Stomach (tissue), 9 donors: ENCODE data around the gene FAM219A. TPM values are rescaled to one million over a fixed set of nuclear protein-coding genes. Genes with fewer than 3 reads are reported as not detected.
"Not testable (repeated sequence)": the region's sequence is repeated elsewhere in the genome, so short reads cannot be mapped to it uniquely, and the experiment has no call there.

Experiments
- DNase-seq, 2 donors: peaks; one replicate each; pipeline versions ENCODE4 v3.0.0 to v3.0.0-alpha.2; 2013 to 2019
- H3K27ac ChIP-seq, 5 donors: fragments of 200-600 bp in 4 of 5; sonication (generic) in 4 of 5; one replicate each; pipeline ENCODE4 v1.5.1; 2013 to 2019; ENCODE audit warnings: mild to moderate bottlenecking in 1 of 5, moderate library complexity in 1 of 5
- H3K27me3 ChIP-seq, 3 donors: fragments of 200-600 bp; sonication (generic); one replicate each; pipeline ENCODE4 v1.5.1; 2017 to 2019; ENCODE audit warnings: mixed run types in 1 of 3
- H3K36me3 ChIP-seq, 4 donors: fragments of 200-600 bp; sonication (generic); 1 replicate in 3 of 4; 2 replicates in 1 of 4; pipeline ENCODE4 v1.5.1; 2016 to 2019
- H3K4me1 ChIP-seq, 4 donors: fragments of 200-600 bp; sonication (generic); one replicate each; pipeline ENCODE4 v1.5.1; 2016 to 2019
- H3K4me3 ChIP-seq, 4 donors: fragments of 200-600 bp; sonication (generic) in 3 of 4; one replicate each; pipeline ENCODE4 v1.5.1; 2016 to 2019; ENCODE audit warnings: mild to moderate bottlenecking in 1 of 4
- H3K9me3 ChIP-seq, 4 donors: fragments of 200-600 bp; sonication (generic); one replicate each; pipeline ENCODE4 v1.5.1; 2016 to 2019
- CTCF ChIP-seq, 7 experiments: fragments of 450-650 bp in 4 of 7; fragments of 200-600 bp in 3 of 7; sonication (generic) in 3 of 7; IDR thresholded peaks; one replicate each; pipeline ENCODE4 v1.5.1; 2016 to 2019; ENCODE audit warnings: antibody characterized with exemption in 7 of 7, control low read depth in 2 of 7, mild to moderate bottlenecking in 1 of 7
- EP300 ChIP-seq: sonication (generic); formaldehyde crosslinking; IDR thresholded peaks from one replicate; pipeline ENCODE4 v1.6.1; 2017; ENCODE audit warnings: antibody characterized with exemption
- POLR2A ChIP-seq, 4 donors: fragments of 450-650 bp; IDR thresholded peaks; one replicate each; pipeline ENCODE4 v1.6.1; 2016; ENCODE audit warnings: antibody characterized with exemption in 4 of 4, control low read depth in 2 of 4, mild to moderate bottlenecking in 1 of 4, moderate library complexity in 1 of 4
- POLR2AphosphoS5 ChIP-seq, 3 donors: sonication (generic); formaldehyde crosslinking; IDR thresholded peaks; one replicate each; pipeline ENCODE4 v1.6.1; 2016; ENCODE audit warnings: antibody characterized with exemption in 3 of 3
- WGBS, 5 donors: extraction: QIAGEN DNeasy Blood & Tissue Kit in 3 of 5; methylation state at CpG; one replicate each; pipeline versions ENCODE4 v1.1.5 to v1.1.7; 2013 to 2018; 5-methylcytosine and 5-hydroxymethylcytosine counted together
- intact Hi-C: fragments of 100-400 bp; cut with DNase I; formaldehyde crosslinking; loops from one replicate; pipeline ENCODE4 v1.15.1; 2023; ENCODE audit warnings: low total_unique reads
- polyA plus RNA-seq, 3 donors: library from polyadenylated mRNA; stranded (reverse); fragments of 200-250 nt; gene quantifications; one replicate each; pipeline ENCODE4 v1.2.3, GENCODE V29; 2013
- total RNA-seq, 5 donors: library from RNA; depleted of rRNA; stranded (reverse); fragments of >200 nt; gene quantifications; one replicate each; pipeline versions ENCODE4 v1.1.0 to v1.2.3, GENCODE V29; 2014 to 2016
- donor health status: healthy with polysubstance abuse.
- donor health status: Bipolar disorder and iron deficiency.
- donor health status: healthy.

FAM219A gene
- total and polyA plus RNA-seq, 8 donors = 2.3 to 12.1 (median 6.9) TPM

GRCh38 chr9:34369636-34370035 lies 88.7 kb downstream of the FAM219A start:
- intact Hi-C loops = loop anchor here (5.0 to 10.0 kb wide), 2 partner anchors 32 to 185 kb away; no protein-coding TSS in a partner anchor
- H3K9me3 ChIP-seq = no peaks in the 10 kb centered on the region
- H3K4me1 ChIP-seq = peaks cover 0 to 35% (median 23%) of the 10 kb centered on the region in 4 donors
- 88 to 94% (median 91%) methylated on average over 4 of the region's 4 CpGs for WGBS, 5 donors
- H3K27me3 ChIP-seq = peaks cover 0 to 11% (median 0%) of the 10 kb centered on the region in 3 donors
- H3K27ac ChIP-seq = no peak overlapping the region
- TF ChIP-seq POLR2AphosphoS5 (IDR thresholded peaks at IDR 0.05) (no peak), CTCF (IDR thresholded peaks at IDR 0.05) (no peak), EP300 (no peak), POLR2A (IDR thresholded peaks at IDR 0.05) (no peak)
- H3K4me3 ChIP-seq = no peak overlapping the region
- no peak for DNase-seq
- peaks cover 26 to 63% (median 38%) of the 10 kb centered on the region in 4 donors for H3K36me3 ChIP-seq

GRCh38 chr9:34368796-34369195 lies 89.6 kb downstream of the FAM219A start:
- H3K27ac ChIP-seq, H3K4me3 ChIP-seq, intact Hi-C loops, H3K9me3 ChIP-seq, DNase-seq: not testable (repeated sequence)
- peaks cover 0 to 27% (median 17%) of the 10 kb centered on the region in 4 donors for H3K4me1 ChIP-seq
- peaks cover 26 to 63% (median 38%) of the 10 kb centered on the region in 4 donors for H3K36me3 ChIP-seq
- WGBS, 5 donors = 91 to 97% (median 93%) methylated on average over 5 of the region's 5 CpGs
- H3K27me3 ChIP-seq = peaks cover 0 to 11% (median 0%) of the 10 kb centered on the region in 3 donors

GRCh38 chr9:34367751-34368410 lies 90.5 kb downstream of the FAM219A start:
- intact Hi-C loops, H3K9me3 ChIP-seq, DNase-seq, H3K27ac ChIP-seq, H3K4me3 ChIP-seq: not testable (repeated sequence)
- peaks cover 0 to 11% (median 0%) of the 10 kb centered on the region in 3 donors for H3K27me3 ChIP-seq
- 85 to 97% (median 96%) methylated on average over 2 to 3 of the region's 3 CpGs for WGBS, 5 donors
- H3K36me3 ChIP-seq = peaks cover 26 to 60% (median 38%) of the 10 kb centered on the region in 4 donors
- H3K4me1 ChIP-seq = peaks cover 0 to 20% (median 15%) of the 10 kb centered on the region in 4 donors

GRCh38 chr9:34366365-34366764 lies 92.0 kb downstream of the FAM219A start:
- WGBS, 5 donors = 76 to 94% (median 85%) methylated on average over 2 of the region's 2 CpGs
- intact Hi-C loops = no loop called here
- DNase-seq = no peak

GRCh38 chr9:34365282-34365681 lies 93.1 kb downstream of the FAM219A start:
- TF ChIP-seq POLR2AphosphoS5 (IDR thresholded peaks at IDR 0.05) (no peak), EP300 (no peak), CTCF (IDR thresholded peaks at IDR 0.05) (no peak), POLR2A (IDR thresholded peaks at IDR 0.05) (no peak)
- Histone ChIP-seq H3K36me3 (peaks cover 7 to 34% (median 13%) of the 10 kb centered on the region in 4 donors), H3K4me3 (no peak overlapping the region), H3K27ac (no peak overlapping the region), H3K27me3 (no peaks in the 10 kb centered on the region), H3K4me1 (peaks cover 0 to 9% (median 4%) of the 10 kb centered on the region in 4 donors), H3K9me3 (no peaks in the 10 kb centered on the region)
- intact Hi-C loops = no loop called here
- DNase-seq = no peak
- WGBS, 5 donors = 34 to 62% (median 53%) methylated on average over 2 of the region's 2 CpGs

More at GRCh38 chr9:34366365-34366764, 92.0 kb downstream of the FAM219A start:
- H3K27me3 ChIP-seq = peaks cover 0 to 1% (median 0%) of the 10 kb centered on the region in 3 donors
- H3K36me3 ChIP-seq = peaks cover 16 to 45% (median 24%) of the 10 kb centered on the region in 4 donors
- no peak overlapping the region for H3K27ac ChIP-seq
- peaks cover 0 to 19% (median 13%) of the 10 kb centered on the region in 4 donors for H3K4me1 ChIP-seq
- H3K4me3 ChIP-seq = no peak overlapping the region
- H3K9me3 ChIP-seq = no peaks in the 10 kb centered on the region
- TF ChIP-seq POLR2A (IDR thresholded peaks at IDR 0.05) = no peak
- TF ChIP-seq POLR2AphosphoS5 (IDR thresholded peaks at IDR 0.05) = no peak
- TF ChIP-seq EP300 = no peak
- TF ChIP-seq CTCF (IDR thresholded peaks at IDR 0.05) = no peak
